Mucosa of stomach (tissue), 1 donor: ENCODE data around the gene NR2F2.

Experiments used
- H3K27me3 ChIP-seq: one replicate; pipeline ENCODE4 v1.7.0; 2013; ENCODE audit warnings: mild to moderate bottlenecking, low read length; ENCODE audit not compliant: control insufficient read depth, insufficient read depth
- H3K36me3 ChIP-seq: one replicate; pipeline ENCODE4 v1.7.0; 2013; ENCODE audit warnings: low read length; ENCODE audit not compliant: control insufficient read depth, insufficient read depth
- H3K4me1 ChIP-seq: one replicate; pipeline ENCODE4 v1.7.0; 2013; ENCODE audit warnings: mild to moderate bottlenecking, low read length; ENCODE audit not compliant: control insufficient read depth, insufficient read depth
- H3K4me3 ChIP-seq: one replicate; pipeline ENCODE4 v1.7.0; 2013; ENCODE audit warnings: low read length
- H3K9ac ChIP-seq: one replicate; pipeline ENCODE4 v1.7.0; 2013; ENCODE audit warnings: mild to moderate bottlenecking, low read length, moderate library complexity
- H3K9me3 ChIP-seq: one replicate; pipeline ENCODE4 v1.7.0; 2013; ENCODE audit warnings: mild to moderate bottlenecking, low read length, moderate library complexity; ENCODE audit not compliant: control insufficient read depth
- donor health status: Pancreatic carcinoma.

NR2F2 gene

GRCh38 chr15:96335411-96336024 is 5.0 kb downstream of the NR2F2 start:
- Histone ChIP-seq H3K9me3 (no peaks in the 10 kb centered on the region), H3K4me3 (peak overlapping the region; percentile 96), H3K36me3 (no peaks in the 10 kb centered on the region), H3K27me3 (no peaks in the 10 kb centered on the region), H3K4me1 (peaks cover 17% of the 10 kb centered on the region), H3K9ac (peak overlapping the region; percentile 88)

DNA sequence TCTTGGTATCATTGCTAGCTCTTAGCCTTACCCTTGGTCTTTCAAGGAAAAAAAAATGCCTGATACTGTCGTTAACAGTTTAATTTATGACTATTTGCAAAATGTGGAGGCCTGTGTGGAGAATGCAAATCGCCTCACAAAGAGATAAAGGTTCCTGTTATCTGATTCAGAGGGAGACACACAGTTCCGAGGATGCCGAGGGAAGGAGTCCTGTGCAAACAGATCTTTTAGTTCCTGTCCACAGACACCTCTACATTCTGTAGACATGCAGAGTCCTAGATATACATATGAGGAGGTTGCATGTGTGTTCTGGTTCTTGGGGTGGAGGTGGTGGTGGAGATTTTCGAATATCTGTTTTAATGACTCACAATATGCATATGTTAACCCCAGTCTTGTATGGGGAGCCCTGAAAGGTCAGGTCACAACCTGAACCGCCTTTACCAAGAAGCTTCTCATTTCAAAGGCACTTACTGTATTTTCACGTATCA is 5.7 kb downstream of the NR2F2 start:
- H3K36me3 ChIP-seq = no peaks in the 10 kb centered on the region
- peak overlapping the region; percentile 88 for H3K9ac ChIP-seq
- H3K9me3 ChIP-seq = no peaks in the 10 kb centered on the region
- H3K4me1 ChIP-seq = peaks cover 17% of the 10 kb centered on the region
- no peaks in the 10 kb centered on the region for H3K27me3 ChIP-seq
- peak overlapping the region; percentile 96 for H3K4me3 ChIP-seq

DNA sequence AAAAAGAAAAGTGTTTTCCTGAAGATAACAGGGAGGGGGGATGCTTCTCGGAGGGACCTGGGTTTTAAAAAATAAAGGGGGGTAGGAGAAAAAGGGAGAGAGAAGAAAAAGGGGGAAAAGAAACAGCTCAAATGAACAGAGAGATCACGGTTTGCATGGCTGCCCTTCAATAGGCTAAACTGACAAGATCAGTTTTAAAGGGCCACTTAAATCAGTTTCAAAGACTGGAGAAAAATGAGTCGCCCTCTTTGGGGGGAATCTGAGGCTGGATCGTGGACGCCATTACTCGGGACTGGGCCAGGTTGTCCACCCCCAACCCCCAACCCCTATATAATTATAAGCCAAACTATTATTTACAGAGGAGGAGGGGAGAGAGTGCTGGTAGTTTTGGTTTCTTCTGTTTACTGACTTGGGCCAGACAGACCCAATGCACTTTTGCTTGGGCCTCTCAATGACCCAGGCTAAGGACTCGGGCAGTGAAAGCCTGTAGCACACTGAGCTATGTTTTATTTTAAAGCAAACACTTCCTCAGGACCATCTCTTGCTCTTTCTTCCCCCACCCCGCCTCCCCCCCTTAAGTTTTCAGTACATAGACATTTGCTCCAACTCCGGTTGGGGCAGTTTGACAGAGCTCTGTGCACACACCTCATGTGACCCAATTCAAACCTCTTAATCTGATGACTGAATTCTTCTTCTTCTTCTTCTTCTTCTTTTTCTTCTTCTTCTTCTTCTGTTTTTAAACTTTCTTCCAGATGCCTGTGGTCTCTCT is 6.3 kb downstream of the NR2F2 start:
- peaks cover 17% of the 10 kb centered on the region for H3K4me1 ChIP-seq
- no peaks in the 10 kb centered on the region for H3K36me3 ChIP-seq
- H3K27me3 ChIP-seq = no peaks in the 10 kb centered on the region
- H3K9me3 ChIP-seq = no peaks in the 10 kb centered on the region
- H3K4me3 ChIP-seq = peak overlapping the region; percentile 96
- H3K9ac ChIP-seq = peak overlapping the region; percentile 88

DNA sequence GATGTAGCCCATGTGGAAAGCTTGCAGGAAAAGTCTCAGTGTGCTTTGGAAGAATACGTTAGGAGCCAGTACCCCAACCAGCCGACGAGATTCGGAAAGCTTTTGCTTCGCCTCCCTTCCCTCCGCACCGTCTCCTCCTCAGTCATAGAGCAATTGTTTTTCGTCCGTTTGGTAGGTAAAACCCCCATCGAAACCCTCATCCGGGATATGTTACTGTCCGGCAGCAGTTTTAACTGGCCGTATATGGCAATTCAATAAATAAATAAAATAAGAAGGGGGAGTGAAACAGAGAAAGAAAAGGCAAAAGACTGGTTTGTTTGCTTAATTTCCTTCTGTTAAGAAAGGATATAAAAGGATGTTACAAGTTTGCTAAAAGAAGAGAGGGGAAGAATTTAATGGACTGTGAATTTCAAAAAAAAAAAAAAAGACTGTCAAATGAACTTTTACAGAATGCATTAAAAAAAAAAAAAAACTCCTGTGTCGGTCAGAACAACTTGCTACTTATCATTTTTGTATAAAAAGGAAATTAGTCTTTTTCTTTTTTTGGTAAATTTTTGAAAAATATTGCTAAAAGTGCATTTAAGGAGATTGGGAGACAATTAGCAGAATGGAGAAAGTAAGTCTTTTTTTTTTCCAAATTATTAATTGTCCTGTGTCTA is 7.0 kb downstream of the NR2F2 start:
- peaks cover 19% of the 10 kb centered on the region for H3K4me1 ChIP-seq
- H3K9me3 ChIP-seq = no peaks in the 10 kb centered on the region
- peak overlapping the region; percentile 88 for H3K9ac ChIP-seq
- H3K4me3 ChIP-seq = peak overlapping the region; percentile 96
- no peaks in the 10 kb centered on the region for H3K36me3 ChIP-seq
- no peaks in the 10 kb centered on the region for H3K27me3 ChIP-seq

- Histone ChIP-seq H3K4me1 (peaks cover 23% of the 10 kb centered on the region), H3K4me3 (peak overlapping the region; percentile 96), H3K9me3 (no peaks in the 10 kb centered on the region), H3K9ac (peak overlapping the region; percentile 88), H3K27me3 (no peaks in the 10 kb centered on the region), H3K36me3 (no peaks in the 10 kb centered on the region)
Observed at GRCh38 chr15:96338074-96338765, 7.7 kb downstream of the NR2F2 start.

- H3K36me3 ChIP-seq = no peaks in the 10 kb centered on the region
- H3K4me3 ChIP-seq = peak overlapping the region; percentile 32
- peak overlapping the region; percentile 88 for H3K9ac ChIP-seq
- H3K9me3 ChIP-seq = no peaks in the 10 kb centered on the region
- peaks cover 27% of the 10 kb centered on the region for H3K4me1 ChIP-seq
- no peaks in the 10 kb centered on the region for H3K27me3 ChIP-seq
Observed at GRCh38 chr15:96338766-96339618, 8.5 kb downstream of the NR2F2 start.

DNA sequence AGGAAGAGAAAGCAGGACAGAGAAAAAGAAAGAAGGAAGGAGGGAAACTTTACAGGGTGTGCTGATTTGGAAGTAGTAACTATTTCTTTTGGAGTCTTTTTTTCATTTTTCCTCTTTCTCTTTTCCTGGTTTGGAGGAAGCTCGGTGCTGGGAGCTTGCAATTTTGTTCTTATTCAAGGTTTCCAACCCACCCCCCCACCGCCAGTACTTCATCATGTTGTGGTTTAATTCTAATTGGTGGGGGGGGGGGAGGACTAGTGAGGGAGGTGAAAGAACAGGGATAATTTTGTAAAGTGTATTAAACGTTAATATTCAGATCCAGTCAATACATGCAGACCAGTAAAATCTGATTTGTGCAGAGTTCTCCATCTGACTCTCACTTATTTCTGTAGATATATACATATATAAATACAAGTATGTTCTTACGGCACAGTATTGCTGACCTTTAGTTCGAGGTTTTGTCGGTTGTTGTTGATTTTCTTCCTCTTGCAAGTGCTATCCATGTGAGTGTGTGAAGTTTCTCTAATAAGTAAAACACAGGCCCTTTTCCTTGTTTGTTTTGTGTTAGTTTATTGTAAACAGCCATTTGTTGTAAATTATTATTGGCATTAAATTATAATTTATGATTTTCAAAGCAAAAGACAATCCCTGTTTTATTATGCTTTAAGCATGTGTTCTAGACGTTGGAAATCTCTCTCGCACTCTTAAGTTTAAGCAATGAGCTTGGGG is 9.3 kb downstream of the NR2F2 start:
- no peaks in the 10 kb centered on the region for H3K36me3 ChIP-seq
- H3K4me3 ChIP-seq = peak overlapping the region; percentile 58
- H3K9ac ChIP-seq = peak overlapping the region; percentile 88
- H3K9me3 ChIP-seq = no peaks in the 10 kb centered on the region
- H3K4me1 ChIP-seq = peaks cover 22% of the 10 kb centered on the region
- H3K27me3 ChIP-seq = no peaks in the 10 kb centered on the region

GRCh38 chr15:96340348-96340597 is 9.8 kb downstream of the NR2F2 start:
- H3K27me3 ChIP-seq = no peaks in the 10 kb centered on the region
- peak overlapping the region; percentile 88 for H3K9ac ChIP-seq
- peak overlapping the region; percentile 58 for H3K4me3 ChIP-seq
- no peaks in the 10 kb centered on the region for H3K9me3 ChIP-seq
- no peaks in the 10 kb centered on the region for H3K36me3 ChIP-seq
- peaks cover 18% of the 10 kb centered on the region for H3K4me1 ChIP-seq

- H3K9ac ChIP-seq = peak overlapping the region; percentile 88
- H3K27me3 ChIP-seq = no peaks in the 10 kb centered on the region
- H3K4me1 ChIP-seq = peaks cover 18% of the 10 kb centered on the region
- peak overlapping the region; percentile 58 for H3K4me3 ChIP-seq
- H3K9me3 ChIP-seq = no peaks in the 10 kb centered on the region
- H3K36me3 ChIP-seq = no peaks in the 10 kb centered on the region
Observed at GRCh38 chr15:96340598-96341512, 10.4 kb downstream of the NR2F2 start.
